ENCODE data around the gene TNFRSF11A. TPM values are rescaled to one million over a fixed set of nuclear protein-coding genes. Genes with fewer than 3 reads are reported as not detected.

TNFRSF11A gene
- total RNA-seq, 6 donors from 2014 or later: 1.7 to 5.9 (median 4.4) TPM

GRCh38 chr18:62425465-62426190, 100.5 kb downstream of the TNFRSF11A start:
- H3K4me3 ChIP-seq: peak overlapping the region in 2 of 4 donors; percentile 33 to 36
- H3K27me3 ChIP-seq: no peaks in the 10 kb centered on the region
- WGBS, 2 donors: 7% methylated on average over 14 of the region's 14 CpGs
- TF ChIP-seq EP300 (IDR thresholded peaks at IDR 0.05): peak in 2 of 4 donors; percentile 15 to 59
- no peak for TF ChIP-seq POLR2A (IDR thresholded peaks at IDR 0.05)
- TF ChIP-seq CTCF (IDR thresholded peaks at IDR 0.05): peak; percentile 76 to 91 (median 87)
- TF ChIP-seq POLR2AphosphoS5 (IDR thresholded peaks at IDR 0.05): peak in 1 of 2 donors; percentile 72
- ATAC-seq (ENCODE audit: low FRiP score in 2 of 2): peak; percentile 92 to 96
- H3K4me1 ChIP-seq: peaks cover 11 to 17% (median 13%) of the 10 kb centered on the region in 4 donors
- DNase-seq: peak in 1 of 2 donors; percentile 88
- peak overlapping the region; percentile 75 to 81 (median 78) for H3K27ac ChIP-seq
- no peaks in the 10 kb centered on the region for H3K9me3 ChIP-seq
- no peaks in the 10 kb centered on the region for H3K36me3 ChIP-seq

GRCh38 chr18:62426191-62426488, 101.0 kb downstream of the TNFRSF11A start:
- H3K9me3 ChIP-seq: no peaks in the 10 kb centered on the region
- no peak for TF ChIP-seq EP300 (IDR thresholded peaks at IDR 0.05)
- no peak for TF ChIP-seq POLR2AphosphoS5 (IDR thresholded peaks at IDR 0.05)
- TF ChIP-seq CTCF (IDR thresholded peaks at IDR 0.05): no peak
- TF ChIP-seq POLR2A (IDR thresholded peaks at IDR 0.05): no peak
- H3K4me3 ChIP-seq: no peak overlapping the region
- no peaks in the 10 kb centered on the region for H3K27me3 ChIP-seq
- 58 to 60% methylated on average over 3 of the region's 3 CpGs for WGBS, 2 donors
- DNase-seq: no peak
- no peaks in the 10 kb centered on the region for H3K36me3 ChIP-seq
- H3K4me1 ChIP-seq: peaks cover 11 to 17% (median 13%) of the 10 kb centered on the region in 4 donors
- no peak for ATAC-seq (ENCODE audit: low FRiP score in 2 of 2)
- H3K27ac ChIP-seq: peak overlapping the region in 1 of 4 donors; percentile 36

GRCh38 chr18:62432176-62432575, 107.1 kb downstream of the TNFRSF11A start:
- no peaks in the 10 kb centered on the region for H3K36me3 ChIP-seq
- no peaks in the 10 kb centered on the region for H3K9me3 ChIP-seq
- peaks cover 16 to 25% (median 20%) of the 10 kb centered on the region in 4 donors for H3K4me1 ChIP-seq
- H3K27me3 ChIP-seq: no peaks in the 10 kb centered on the region
- H3K27ac ChIP-seq: no peak overlapping the region
- WGBS, 2 donors: 72 to 74% methylated on average over 4 of the region's 4 CpGs
- no peak overlapping the region for H3K4me3 ChIP-seq
- no peak for DNase-seq
- no peak for ATAC-seq (ENCODE audit: low FRiP score in 2 of 2)
- no peak for TF ChIP-seq POLR2A (IDR thresholded peaks at IDR 0.05)
- no peak for TF ChIP-seq CTCF (IDR thresholded peaks at IDR 0.05)
- TF ChIP-seq POLR2AphosphoS5 (IDR thresholded peaks at IDR 0.05): no peak
- TF ChIP-seq EP300 (IDR thresholded peaks at IDR 0.05): no peak

- Histone ChIP-seq H3K27ac (no peak overlapping the region), H3K9me3 (no peaks in the 10 kb centered on the region), H3K4me3 (no peak overlapping the region), H3K4me1 (peaks cover 28 to 40% (median 33%) of the 10 kb centered on the region in 4 donors), H3K36me3 (no peaks in the 10 kb centered on the region), H3K27me3 (no peaks in the 10 kb centered on the region)
- DNase-seq (no peak), ATAC-seq (ENCODE audit: low FRiP score in 2 of 2) (no peak)
- TF ChIP-seq CTCF (IDR thresholded peaks at IDR 0.05) (no peak), POLR2A (IDR thresholded peaks at IDR 0.05) (no peak), POLR2AphosphoS5 (IDR thresholded peaks at IDR 0.05) (no peak), EP300 (IDR thresholded peaks at IDR 0.05) (no peak)
- 69% methylated on average over 4 of the region's 4 CpGs for WGBS, 2 donors
Measured at GRCh38 chr18:62434798-62435197, 109.7 kb downstream of the TNFRSF11A start.
